ENCODE measurements around the gene TROAP. TPM values are rescaled to one million over a fixed set of nuclear protein-coding genes. Genes with fewer than 3 reads are reported as not detected.

Gene TROAP
- total RNA-seq, 2 experiments from 2014 or later = 57.7 to 64.9 TPM

GRCh38 chr12:49362077-49362476 lies 39.0 kb downstream of the TROAP start:
- no peak for DNase-seq
- Mint-ChIP-seq H3K27ac (no peak overlapping the region), H3K36me3 (no peaks in the 10 kb centered on the region), H3K4me3 (no peak overlapping the region), H3K4me1 (ENCODE audit: low read depth) (peaks cover 10% of the 10 kb centered on the region), H3K27me3 (peaks cover 16% of the 10 kb centered on the region), H3K9me3 (no peaks in the 10 kb centered on the region)
- ChIA-PET POLR2A (no interaction called here), CTCF (interaction anchor here (1.3 to 11.5 kb wide), 2 partner anchors 40 to 151 kb away, joined by 3 to 428 read pairs; no protein-coding TSS in a partner anchor)
- intact Hi-C loops (cut with micrococcal nuclease) = no loop called here

- Mint-ChIP-seq H3K4me3 (no peak overlapping the region), H3K4me1 (ENCODE audit: low read depth) (peaks cover 22% of the 10 kb centered on the region), H3K36me3 (no peaks in the 10 kb centered on the region), H3K27me3 (peaks cover 4% of the 10 kb centered on the region), H3K9me3 (no peaks in the 10 kb centered on the region), H3K27ac (no peak overlapping the region)
- intact Hi-C loops (cut with micrococcal nuclease) = loop anchor here (5.0 kb wide), 2 partner anchors 87 to 257 kb away; partner anchors contain the start of gene PRPF40B
- ChIA-PET POLR2A (interaction anchor here (0.5 kb wide), 1 partner anchor 123 kb away, joined by 3 read pairs; no protein-coding TSS in a partner anchor), CTCF (interaction anchor here (0.7 to 11.5 kb wide), 6 partner anchors 8 to 148 kb away, joined by 3 to 428 read pairs (median 18); partner anchors contain the start of gene DNAJC22)
- DNase-seq = no peak
These were observed 41.9 kb downstream of the TROAP start for GRCh38 chr12:49364989-49365388.

GRCh38 chr12:49365542-49365941 lies 42.5 kb downstream of the TROAP start:
- Mint-ChIP-seq H3K4me1 (ENCODE audit: low read depth) (peaks cover 23% of the 10 kb centered on the region), H3K4me3 (no peak overlapping the region), H3K27ac (no peak overlapping the region), H3K36me3 (no peaks in the 10 kb centered on the region), H3K27me3 (peaks cover 4% of the 10 kb centered on the region), H3K9me3 (no peaks in the 10 kb centered on the region)
- ChIA-PET CTCF (interaction anchor here (0.7 to 11.5 kb wide), 8 partner anchors 9 to 258 kb away, joined by 3 to 428 read pairs (median 11); partner anchors contain the start of genes DNAJC22 and PRPF40B), POLR2A (interaction anchor here (0.5 to 2.2 kb wide), 4 partner anchors 19 to 258 kb away, joined by 3 to 12 read pairs (median 10); partner anchors contain the start of genes DNAJC22, PRPF40B and TROAP)
- intact Hi-C loops (cut with micrococcal nuclease) = loop anchor here (5.0 kb wide), 2 partner anchors 87 to 257 kb away; partner anchors contain the start of gene PRPF40B
- DNase-seq = no peak

DNA sequence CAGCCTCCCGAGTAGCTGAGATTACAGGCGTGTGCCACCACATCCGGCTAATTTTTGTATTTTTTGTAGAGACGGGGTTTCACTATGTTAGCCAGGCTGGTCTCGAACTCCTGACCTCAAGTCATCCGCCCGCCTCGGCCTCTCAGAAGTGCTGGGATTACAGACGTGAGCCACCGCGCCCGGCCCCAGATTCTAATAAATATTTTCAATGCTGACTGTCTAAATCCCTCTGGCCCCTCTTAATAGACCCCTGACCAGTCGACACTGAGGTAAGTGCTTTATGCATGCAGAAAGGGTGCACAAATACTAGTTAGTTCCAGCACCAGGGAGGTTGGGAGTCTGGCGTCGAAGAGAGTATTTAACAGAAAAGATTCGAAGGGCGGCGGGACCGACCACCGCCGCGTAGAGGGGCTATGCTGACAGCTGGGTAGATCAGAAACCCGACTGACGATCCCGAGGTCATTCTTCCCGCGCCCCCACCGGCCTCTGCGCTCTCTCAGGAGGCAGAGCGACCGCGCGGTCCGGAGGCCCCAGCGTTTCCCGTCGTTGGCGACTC lies 43.1 kb downstream of the TROAP start:
- no peaks in the 10 kb centered on the region for H3K36me3 Mint-ChIP-seq
- POLR2A ChIA-PET = interaction anchor here (0.9 to 2.2 kb wide), 14 partner anchors 8 to 341 kb away, joined by 3 to 14 read pairs (median 6); partner anchors contain the start of genes DNAJC22, FMNL3, MCRS1 and PRPF40B

DNA sequence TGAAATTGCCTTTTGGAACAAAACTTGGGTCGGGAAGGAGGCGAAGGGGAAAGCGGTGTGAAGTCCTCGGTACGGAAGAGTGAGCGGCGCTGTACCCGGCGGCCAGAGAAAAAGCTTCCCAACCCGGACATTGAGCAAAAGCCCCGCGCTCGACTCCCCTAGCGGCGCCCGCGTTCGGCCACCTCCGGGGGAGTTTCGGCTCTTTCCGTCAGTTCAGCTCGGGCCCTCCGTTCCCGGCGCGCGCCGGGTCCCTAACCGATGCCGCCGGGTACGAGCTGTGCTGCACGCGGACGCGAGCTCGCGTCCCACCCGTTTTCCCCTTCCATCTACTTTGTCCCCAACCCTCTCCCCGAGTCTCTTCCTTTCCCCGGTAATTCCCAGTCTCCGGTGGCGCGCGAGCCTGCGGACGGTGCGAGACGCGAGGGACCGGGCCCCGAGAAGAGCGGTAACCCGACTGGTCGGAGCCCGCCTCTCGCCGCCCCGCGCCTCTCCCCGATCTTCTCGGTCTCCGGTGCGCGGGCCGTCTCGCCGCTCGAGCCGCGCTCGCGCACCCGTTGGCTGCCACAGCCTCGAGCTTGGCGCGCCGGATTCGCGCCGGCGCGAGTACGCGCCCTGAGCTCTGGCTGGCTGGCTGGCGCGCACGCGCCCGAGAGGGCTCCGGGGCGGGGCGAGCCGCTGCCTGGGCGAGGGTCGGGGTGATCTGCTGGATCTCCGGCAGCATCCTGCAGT lies 43.8 kb downstream of the TROAP start:
- POLR2A ChIA-PET = interaction anchor here (0.6 to 2.2 kb wide), 23 partner anchors 8 to 1462 kb away, joined by 3 to 14 read pairs (median 4); partner anchors contain the start of genes DNAJC22, FMNL3, MCRS1 and PRPF40B
- CTCF ChIA-PET = interaction anchor here (0.6 to 11.5 kb wide), 21 partner anchors 8 to 379 kb away, joined by 3 to 428 read pairs (median 4); partner anchors contain the start of genes DNAJC22, PRPF40B and TROAP
- Mint-ChIP-seq H3K9me3 (no peaks in the 10 kb centered on the region), H3K27me3 (no peaks in the 10 kb centered on the region), H3K27ac (peak overlapping the region; percentile 95), H3K4me1 (ENCODE audit: low read depth) (peaks cover 23% of the 10 kb centered on the region), H3K4me3 (peak overlapping the region; percentile 95), H3K36me3 (no peaks in the 10 kb centered on the region)
- intact Hi-C loops (cut with micrococcal nuclease) = loop anchor here (2.0 to 5.0 kb wide), 4 partner anchors 85 to 255 kb away; partner anchors contain the start of genes MCRS1, PRPF40B and TUBA1A
- peak; percentile 93 for DNase-seq

More for the DNA sequence above, 43.1 kb downstream of the TROAP start:
- Mint-ChIP-seq H3K4me3 (peak overlapping the region; percentile 95), H3K27ac (peak overlapping the region; percentile 95), H3K27me3 (peaks cover 2% of the 10 kb centered on the region), H3K9me3 (no peaks in the 10 kb centered on the region), H3K4me1 (ENCODE audit: low read depth) (peaks cover 23% of the 10 kb centered on the region)
- CTCF ChIA-PET = interaction anchor here (0.8 to 11.5 kb wide), 14 partner anchors 7 to 257 kb away, joined by 3 to 428 read pairs (median 5); partner anchors contain the start of genes DNAJC22, PRPF40B and TROAP
- no peak for DNase-seq
- intact Hi-C loops (cut with micrococcal nuclease) = loop anchor here (2.0 to 5.0 kb wide), 4 partner anchors 86 to 256 kb away; partner anchors contain the start of genes MCRS1, PRPF40B and TUBA1A

GRCh38 chr12:49367381-49368239 lies 44.6 kb downstream of the TROAP start, which contains the start of gene SPATS2:
TSS of gene SPATS2 (plus strand) at chr12:49367462. CDS start at chr12:49461013, 93,551 bp downstream.
- Mint-ChIP-seq H3K27me3 (no peaks in the 10 kb centered on the region), H3K36me3 (peaks cover under 1% of the 10 kb centered on the region), H3K4me1 (ENCODE audit: low read depth) (peaks cover 23% of the 10 kb centered on the region), H3K4me3 (peak within 1 kb of the TSS; percentile 95), H3K9me3 (no peaks in the 10 kb centered on the region), H3K27ac (peak within 1 kb of the TSS; percentile 95)
- ChIA-PET POLR2A (interaction anchor here (0.6 to 2.2 kb wide), 21 partner anchors 8 to 1462 kb away, joined by 3 to 14 read pairs (median 4); partner anchors contain the start of genes DNAJC22, FMNL3, MCRS1 and PRPF40B), CTCF (interaction anchor here (0.6 to 11.5 kb wide), 20 partner anchors 8 to 379 kb away, joined by 3 to 428 read pairs (median 5); partner anchors contain the start of genes DNAJC22 and TROAP)
- intact Hi-C loops (cut with micrococcal nuclease) = loop anchor here (2.0 to 5.0 kb wide), 4 partner anchors 85 to 255 kb away; partner anchors contain the start of genes MCRS1, PRPF40B and TUBA1A
- DNase-seq = no peak

- CTCF ChIA-PET = interaction anchor here (1.2 to 4.3 kb wide), 3 partner anchors 10 to 133 kb away, joined by 5 to 22 read pairs (median 20); no protein-coding TSS in a partner anchor
- H3K36me3 Mint-ChIP-seq = peaks cover 1% of the 10 kb centered on the region
- peak overlapping the region; percentile 95 for H3K4me3 Mint-ChIP-seq
- POLR2A ChIA-PET = no interaction called here
- H3K9me3 Mint-ChIP-seq = no peaks in the 10 kb centered on the region
- no peak overlapping the region for H3K27ac Mint-ChIP-seq
- intact Hi-C loops (cut with micrococcal nuclease) = loop anchor here (5.0 kb wide), 2 partner anchors 84 to 254 kb away; partner anchors contain the start of gene PRPF40B
- no peaks in the 10 kb centered on the region for H3K27me3 Mint-ChIP-seq
- H3K4me1 Mint-ChIP-seq (ENCODE audit: low read depth) = peaks cover 23% of the 10 kb centered on the region
- DNase-seq = no peak
These were observed 45.2 kb downstream of the TROAP start for GRCh38 chr12:49368240-49368600.

DNA sequence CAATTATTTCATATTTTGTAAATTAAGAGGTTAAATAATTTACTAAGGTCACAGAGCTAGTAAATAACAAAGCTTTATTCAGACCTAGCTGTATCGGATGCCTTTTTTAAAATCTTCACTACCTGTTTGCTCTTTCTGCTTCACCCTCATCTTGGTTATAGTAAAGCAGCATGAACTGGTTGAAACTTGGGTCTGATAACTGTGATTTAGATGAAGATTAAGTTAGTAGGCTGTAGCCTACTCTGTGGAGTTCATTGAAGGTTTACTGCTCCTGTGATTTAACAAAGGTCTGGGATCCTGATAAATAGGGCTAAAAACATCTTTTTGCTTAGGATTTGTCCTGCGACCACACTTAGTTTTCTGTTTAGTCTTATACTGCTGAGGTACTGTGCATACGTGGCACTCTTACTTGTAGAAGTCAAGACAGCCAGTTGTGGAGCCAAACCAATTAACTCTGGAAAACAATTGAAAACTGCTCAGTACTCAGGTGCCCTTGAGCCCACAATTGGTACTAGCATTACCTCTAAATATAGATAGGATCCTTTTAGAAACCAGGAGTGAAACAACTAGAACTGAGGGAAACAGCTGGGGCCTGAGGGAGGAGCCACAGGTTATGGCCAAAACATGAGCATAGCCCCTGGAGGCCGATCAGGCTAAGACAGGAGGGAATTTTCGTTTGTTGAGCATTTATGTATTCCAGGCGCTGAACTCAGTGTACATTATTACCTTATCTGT lies 46.5 kb downstream of the TROAP start:
- Mint-ChIP-seq H3K27ac (no peak overlapping the region), H3K4me3 (no peak overlapping the region), H3K9me3 (no peaks in the 10 kb centered on the region), H3K4me1 (ENCODE audit: low read depth) (peaks cover 23% of the 10 kb centered on the region), H3K36me3 (peaks cover 1% of the 10 kb centered on the region), H3K27me3 (no peaks in the 10 kb centered on the region)
- ChIA-PET POLR2A (no interaction called here), CTCF (interaction anchor here (0.9 to 4.3 kb wide), 3 partner anchors 11 to 144 kb away, joined by 3 to 22 read pairs (median 3); no protein-coding TSS in a partner anchor)
- intact Hi-C loops (cut with micrococcal nuclease) = loop anchor here (5.0 kb wide), 2 partner anchors 83 to 253 kb away; partner anchors contain the start of gene PRPF40B
- peak; percentile 43 for DNase-seq

DNA sequence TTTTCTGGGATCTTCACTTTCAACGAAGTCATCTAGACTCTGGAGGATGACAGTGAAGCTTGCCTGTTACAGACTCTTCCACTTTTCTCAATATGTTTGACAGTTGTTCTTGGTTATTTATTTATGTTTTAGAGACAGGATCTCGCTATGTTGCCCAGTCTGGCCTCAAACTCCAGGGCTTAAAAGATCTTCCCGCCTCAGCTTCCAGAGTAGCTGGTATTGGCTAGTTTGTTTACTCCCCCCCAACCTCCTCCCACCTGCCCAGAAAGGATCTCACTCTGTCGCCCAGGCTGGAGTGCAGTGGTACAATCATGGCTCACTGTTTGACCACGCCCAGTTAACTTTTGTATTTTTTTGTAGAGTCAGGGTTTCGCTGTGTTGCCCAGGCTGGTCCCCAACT lies 47.5 kb downstream of the TROAP start:
- peaks cover 1% of the 10 kb centered on the region for H3K36me3 Mint-ChIP-seq
- DNase-seq = no peak
- intact Hi-C loops (cut with micrococcal nuclease) = no loop called here
- H3K4me1 Mint-ChIP-seq (ENCODE audit: low read depth) = peaks cover 22% of the 10 kb centered on the region
- H3K9me3 Mint-ChIP-seq = no peaks in the 10 kb centered on the region
- H3K4me3 Mint-ChIP-seq = no peak overlapping the region
- CTCF ChIA-PET = interaction anchor here (0.9 to 4.3 kb wide), 2 partner anchors 12 to 143 kb away, joined by 3 to 22 read pairs; no protein-coding TSS in a partner anchor
- POLR2A ChIA-PET = no interaction called here
- H3K27ac Mint-ChIP-seq = no peak overlapping the region
- H3K27me3 Mint-ChIP-seq = no peaks in the 10 kb centered on the region

DNA sequence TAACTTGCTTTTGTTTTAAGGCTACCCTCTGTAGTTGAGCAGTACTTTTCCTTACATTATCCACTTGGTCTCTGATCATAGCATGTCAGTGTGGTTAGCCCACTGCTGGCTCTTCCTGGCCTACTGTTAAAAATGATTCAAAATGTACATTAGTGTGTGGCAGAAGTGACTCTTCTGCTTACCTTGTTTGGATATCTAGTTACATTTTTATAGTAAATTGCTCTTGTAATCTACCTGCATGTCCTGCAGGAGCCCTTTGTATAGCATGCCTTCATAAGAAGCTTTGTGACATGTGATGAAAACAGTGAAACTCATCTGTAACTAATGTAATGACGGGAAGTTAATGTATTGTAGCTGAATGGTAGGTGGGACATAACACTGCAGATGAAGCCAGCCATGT lies 52.4 kb downstream of the TROAP start:
- no peak overlapping the region for H3K4me3 Mint-ChIP-seq
- CTCF ChIA-PET = interaction anchor here (0.6 to 1.0 kb wide), 2 partner anchors 9 to 112 kb away, joined by 3 read pairs; no protein-coding TSS in a partner anchor
- H3K4me1 Mint-ChIP-seq (ENCODE audit: low read depth) = no peaks in the 10 kb centered on the region
- POLR2A ChIA-PET = interaction anchor here (1.1 kb wide), 1 partner anchor 8 kb away, joined by 4 read pairs; the partner anchor contains the start of gene SPATS2
- DNase-seq = no peak
- H3K27me3 Mint-ChIP-seq = no peaks in the 10 kb centered on the region
- H3K36me3 Mint-ChIP-seq = peaks cover 1% of the 10 kb centered on the region
- no peak overlapping the region for H3K27ac Mint-ChIP-seq
- no peaks in the 10 kb centered on the region for H3K9me3 Mint-ChIP-seq
- intact Hi-C loops (cut with micrococcal nuclease) = no loop called here

Measured in activated CD4-positive, alpha-beta memory T cell treated with anti-CD3 and anti-CD28 coated beads for 36 hours (primary cell).